ENCODE data around the gene MTSS2. TPM values are rescaled to one million over a fixed set of nuclear protein-coding genes. Genes with fewer than 3 reads are reported as not detected.

The MTSS2 gene
- total and polyA plus RNA-seq, 2 of the 8 experiments (the other 6 are each of a cell fraction or from before 2014, with no cell fraction given): 23.3 to 36.7 TPM

DNA sequence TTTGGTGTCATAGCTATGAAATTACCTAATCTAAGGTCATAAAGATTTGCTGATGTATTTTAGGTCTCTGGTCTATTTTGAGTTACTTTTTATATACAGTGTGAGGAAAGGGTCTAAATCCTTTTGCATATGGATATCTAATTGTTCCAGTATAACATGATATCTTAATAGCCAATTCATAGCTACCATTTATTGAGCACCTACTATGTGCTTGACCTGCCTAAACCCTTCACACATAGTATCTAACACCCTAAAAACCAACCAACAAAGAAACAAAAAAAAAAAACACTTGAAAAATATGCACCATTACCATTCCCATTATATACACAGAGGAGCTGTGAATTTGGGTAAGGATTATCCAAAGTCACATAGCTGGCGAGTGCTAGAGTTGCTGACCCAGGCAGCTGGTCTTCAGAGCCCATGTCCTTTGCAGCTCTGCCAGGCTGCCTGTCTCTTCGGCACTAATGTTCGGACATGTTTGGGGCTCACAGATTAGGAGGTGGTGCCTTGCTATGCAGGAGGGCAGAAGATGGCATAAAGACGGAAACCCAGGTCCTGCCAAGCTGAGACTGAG lies 48.8 kb upstream of the MTSS2 start:
- POLR2A ChIA-PET (ENCODE audit: partially characterized antibody): interaction anchor here (1.5 to 1.9 kb wide), 2 partner anchors 19 to 46 kb away, joined by 3 to 4 read pairs; no protein-coding TSS in a partner anchor
- no peak for TF ChIP-seq CREB1 (IDR thresholded peaks at IDR 0.05)
- TF ChIP-seq CEBPB (IDR thresholded peaks at IDR 0.05; ENCODE audit: low read depth, low read length): no peak
- TF ChIP-seq, protein P1, sequence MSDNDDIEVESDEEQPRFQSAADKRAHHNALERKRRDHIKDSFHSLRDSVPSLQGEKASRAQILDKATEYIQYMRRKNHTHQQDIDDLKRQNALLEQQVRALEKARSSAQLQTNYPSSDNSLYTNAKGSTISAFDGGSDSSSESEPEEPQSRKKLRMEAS (IDR thresholded peaks at IDR 0.05): no peak
- TF ChIP-seq ASH2L (IDR thresholded peaks at IDR 0.05; ENCODE audit: low read length): no peak
- no peak for TF ChIP-seq CHD1 (IDR thresholded peaks at IDR 0.05; ENCODE audit: low read depth, low read length)
- TF ChIP-seq BRCA1 (IDR thresholded peaks at IDR 0.05; ENCODE audit: low read depth, low read length): no peak
- no peak for TF ChIP-seq YY1 (IDR thresholded peaks at IDR 0.05; ENCODE audit: low read depth, low read length)
- TF ChIP-seq POU5F1 (IDR thresholded peaks at IDR 0.05; ENCODE audit: low read depth, low read length): no peak
- TF ChIP-seq MAFK (IDR thresholded peaks at IDR 0.05; ENCODE audit: low read depth, low read length): no peak
- TF ChIP-seq, protein P2, sequence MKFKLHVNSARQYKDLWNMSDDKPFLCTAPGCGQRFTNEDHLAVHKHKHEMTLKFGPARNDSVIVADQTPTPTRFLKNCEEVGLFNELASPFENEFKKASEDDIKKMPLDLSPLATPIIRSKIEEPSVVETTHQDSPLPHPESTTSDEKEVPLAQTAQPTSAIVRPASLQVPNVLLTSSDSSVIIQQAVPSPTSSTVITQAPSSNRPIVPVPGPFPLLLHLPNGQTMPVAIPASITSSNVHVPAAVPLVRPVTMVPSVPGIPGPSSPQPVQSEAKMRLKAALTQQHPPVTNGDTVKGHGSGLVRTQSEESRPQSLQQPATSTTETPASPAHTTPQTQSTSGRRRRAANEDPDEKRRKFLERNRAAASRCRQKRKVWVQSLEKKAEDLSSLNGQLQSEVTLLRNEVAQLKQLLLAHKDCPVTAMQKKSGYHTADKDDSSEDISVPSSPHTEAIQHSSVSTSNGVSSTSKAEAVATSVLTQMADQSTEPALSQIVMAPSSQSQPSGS (IDR thresholded peaks at IDR 0.05; ENCODE audit: low read length): no peak
- no peak for TF ChIP-seq KDM1A (IDR thresholded peaks at IDR 0.05; ENCODE audit: borderline replicate concordance, low read length)
- TF ChIP-seq CHD2 (IDR thresholded peaks at IDR 0.05; ENCODE audit: low read length): no peak

More for the DNA sequence above, 48.8 kb upstream of the MTSS2 start:
- Histone ChIP-seq H2AK5ac (ENCODE audit: low read depth, low read length) (0 out of 2 replicates have a peak overlapping the region, but pooled peaks have one; percentile 19), H2AFZ (ENCODE audit: low read length) (no peak overlapping the region), H3K27ac (ENCODE audit: low read depth, low read length) (no peak overlapping the region), H3K4ac (replicated peaks; ENCODE audit: insufficient read length, low read depth, low read length) (no peak overlapping the region), H3K4me2 (ENCODE audit: insufficient read depth in 1 of 2, low read depth in 2 of 2, low read length in 2 of 2) (no peak overlapping the region), H4K5ac (ENCODE audit: insufficient read length, low read depth, low read length) (no peak overlapping the region), H3K4me3 (ENCODE audit: extremely low read depth in 1 of 4, insufficient read depth in 2 of 4, low read depth in 3 of 4, low read length in 4 of 4) (no peak overlapping the region), H3K4me1 (replicated peaks in 1 of 4; ENCODE audit: control insufficient read depth in 3 of 4, insufficient read depth in 4 of 4, low read length in 3 of 4) (peaks cover 0 to 12% (median 6%) of the 10 kb centered on the region in 4 experiments; a peak in 6 of 7 replicates), H4K8ac (ENCODE audit: extremely low read depth, insufficient read depth, low read length) (no peak overlapping the region; the same call in 1 of the 2 replicates), H3K9me3 (ENCODE audit: insufficient read depth in 2 of 2, low read depth in 1 of 2, low read length in 1 of 2) (no peaks in the 10 kb centered on the region), H3K56ac (replicated peaks; ENCODE audit: insufficient read length, low read depth, low read length) (no peak overlapping the region), H3K14ac (ENCODE audit: insufficient read length) (no peak overlapping the region), H4K20me1 (replicated peaks in 1 of 2; ENCODE audit: control insufficient read depth in 1 of 2, insufficient read depth in 2 of 2, low read length in 2 of 2) (peaks cover 0 to 6% of the 10 kb centered on the region in 2 experiments), H3K23ac (ENCODE audit: insufficient read length) (no peak overlapping the region), H3K18ac (ENCODE audit: extremely low read depth, low read length) (no peak overlapping the region), H3K79me2 (ENCODE audit: control insufficient read depth in 1 of 2, insufficient read depth in 2 of 2, low read length in 2 of 2) (no peaks in the 10 kb centered on the region), H3K79me1 (ENCODE audit: low read depth, low read length) (no peaks in the 10 kb centered on the region), H2BK20ac (ENCODE audit: low read length) (no peak overlapping the region), H3K9ac (replicated peaks in 1 of 4; ENCODE audit: extremely low read depth in 1 of 4, low read depth in 3 of 4, low read length in 3 of 4) (no peak overlapping the region), H4K91ac (replicated peaks; ENCODE audit: insufficient read length, low read length) (no peak overlapping the region), H3K27me3 (replicated peaks in 1 of 4; ENCODE audit: control insufficient read depth in 3 of 4, extremely low read depth in 1 of 4, insufficient read depth in 3 of 4, low read length in 3 of 4) (no peaks in the 10 kb centered on the region), H2BK12ac (ENCODE audit: low read depth, low read length) (no peak overlapping the region), H2BK5ac (ENCODE audit: low read depth, low read length) (no peak overlapping the region), H2BK120ac (replicated peaks; ENCODE audit: low read depth, low read length) (no peak overlapping the region), H3K23me2 (ENCODE audit: low read depth, low read length) (no peaks in the 10 kb centered on the region), H3K36me3 (ENCODE audit: control insufficient read depth in 2 of 4, insufficient read depth in 4 of 4, low read length in 3 of 4) (peaks cover 0 to 6% (median 4%) of the 10 kb centered on the region in 4 experiments; a peak in 2 of 8 replicates), H2BK15ac (ENCODE audit: low read length) (no peak overlapping the region)
- FAIRE-seq (no peak), DNase-seq (ENCODE audit: low read depth in 1 of 2, low spot score in 2 of 2) (no peak)
- 97% methylated on average over 4 of the region's 4 CpGs; no CpG with 5 or more reads in 1 of the 2 experiments for WGBS, 2 experiments (ENCODE audit: extremely low coverage in 1 of 2, insufficient coverage in 1 of 2, insufficient read length in 1 of 2, insufficient replicate concordance in 2 of 2, low coverage in 1 of 2, low lambda C conversion rate in 2 of 2, missing lambda C conversion rate in 1 of 2)
- CTCF ChIA-PET (ENCODE audit: partially characterized antibody): interaction anchor here (0.6 to 12.8 kb wide), 13 partner anchors 7 to 80 kb away, joined by 3 to 148 read pairs (median 4); no protein-coding TSS in a partner anchor

Measured in H1 (cell line).